Measurements from ENCODE around the gene ITGBL1.

Gene ITGBL1

GRCh38 chr13:101628900-101629299, 176.4 kb downstream of the ITGBL1 start:
- no peak for DNase-seq (ENCODE audit: low spot score)

GRCh38 chr13:101631395-101631794, 178.9 kb downstream of the ITGBL1 start:
- DNase-seq (ENCODE audit: low spot score) = no peak

- DNase-seq (ENCODE audit: low spot score) = no peak
These were observed 181.7 kb downstream of the ITGBL1 start for GRCh38 chr13:101634142-101634541.

GRCh38 chr13:101639711-101640110, 187.2 kb downstream of the ITGBL1 start:
- DNase-seq (ENCODE audit: low spot score) = no peak

- DNase-seq (ENCODE audit: low spot score) = peak; percentile 53
These were observed 188.4 kb downstream of the ITGBL1 start for GRCh38 chr13:101640788-101641400.

GRCh38 chr13:101645871-101646270, 193.4 kb downstream of the ITGBL1 start:
- no peak for DNase-seq (ENCODE audit: low spot score)

- no peak for DNase-seq (ENCODE audit: low spot score)
These were observed 195.3 kb downstream of the ITGBL1 start for GRCh38 chr13:101647760-101648159.

- no peak for DNase-seq (ENCODE audit: low spot score)
These were observed 196.5 kb downstream of the ITGBL1 start for GRCh38 chr13:101648766-101649487.

- peak; percentile 47 for DNase-seq (ENCODE audit: low spot score)
These were observed 197.1 kb downstream of the ITGBL1 start for GRCh38 chr13:101649488-101650126.

- peak; percentile 11 for DNase-seq (ENCODE audit: low spot score)
These were observed 202.4 kb downstream of the ITGBL1 start for GRCh38 chr13:101654883-101655282.

GRCh38 chr13:101655435-101655834, 203.0 kb downstream of the ITGBL1 start:
- DNase-seq (ENCODE audit: low spot score) = no peak

GRCh38 chr13:101660711-101661110, 208.2 kb downstream of the ITGBL1 start:
- no peak for DNase-seq (ENCODE audit: low spot score)

GRCh38 chr13:101661839-101662238, 209.4 kb downstream of the ITGBL1 start:
- DNase-seq (ENCODE audit: low spot score) = no peak

GRCh38 chr13:101673360-101674105, 221.1 kb downstream of the ITGBL1 start:
- DNase-seq (ENCODE audit: low spot score) = no peak

- no peak for DNase-seq (ENCODE audit: low spot score)
These were observed 229.4 kb downstream of the ITGBL1 start for GRCh38 chr13:101681834-101682233.

GRCh38 chr13:101686003-101686402, 233.5 kb downstream of the ITGBL1 start:
- DNase-seq (ENCODE audit: low spot score) = no peak

GRCh38 chr13:101690871-101691270, 238.4 kb downstream of the ITGBL1 start:
- no peak for DNase-seq (ENCODE audit: low spot score)

GRCh38 chr13:101691341-101691860, 238.9 kb downstream of the ITGBL1 start:
- peak; percentile 20 for DNase-seq (ENCODE audit: low spot score)

- DNase-seq (ENCODE audit: low spot score) = peak; percentile 24
These were observed 243.5 kb downstream of the ITGBL1 start for GRCh38 chr13:101695870-101696516.

- no peak for DNase-seq (ENCODE audit: low spot score)
These were observed 245.3 kb downstream of the ITGBL1 start for GRCh38 chr13:101697745-101698144.

- no peak for DNase-seq (ENCODE audit: low spot score)
These were observed 245.9 kb downstream of the ITGBL1 start for GRCh38 chr13:101698400-101698799.

- no peak for DNase-seq (ENCODE audit: low spot score)
These were observed 248.1 kb downstream of the ITGBL1 start for GRCh38 chr13:101700598-101700997.
